ENCODE measurements around the gene DESI1.
"Not testable (repeated sequence)": the region's sequence is repeated elsewhere in the genome, so short reads cannot be mapped to it uniquely, and the experiment has no call there.

DESI1 gene

DNA sequence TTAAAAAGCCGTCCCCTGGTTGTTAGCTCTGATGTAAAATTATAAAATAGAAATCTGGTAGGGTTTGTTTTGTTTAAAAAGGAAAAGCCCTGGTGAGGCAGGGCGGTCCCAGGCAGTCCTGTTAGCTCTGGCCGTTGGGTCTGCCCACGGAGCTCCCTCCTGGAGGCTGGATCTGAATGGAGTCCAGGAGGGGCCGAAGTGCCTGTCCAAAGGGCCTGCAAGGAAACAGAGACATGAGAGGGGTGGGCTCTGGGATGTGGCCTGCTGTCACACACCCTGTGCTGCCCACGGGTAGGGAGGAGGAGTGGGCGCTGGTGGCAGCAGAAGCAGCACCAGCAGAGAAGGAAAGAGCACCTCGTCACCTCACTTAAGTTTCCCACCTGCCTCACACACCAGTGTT is 19.9 kb downstream of the DESI1 start:
- H3K27me3 ChIP-seq (ENCODE audit: insufficient read depth, low read length): no peaks in the 10 kb centered on the region
- WGBS: 93% methylated on average over 8 of the region's 8 CpGs
- no peaks in the 10 kb centered on the region for H3K9me3 ChIP-seq (ENCODE audit: insufficient read depth, low read depth, low read length)
- no peak overlapping the region for H3K4me3 ChIP-seq (ENCODE audit: low read length)
- no peaks in the 10 kb centered on the region for H3K4me1 ChIP-seq (ENCODE audit: insufficient read depth, low read length)
- H3K9ac ChIP-seq (ENCODE audit: low read depth, low read length): no peak overlapping the region
- no peak overlapping the region for H3K27ac ChIP-seq (ENCODE audit: low read depth, low read length)
- peaks cover 55% of the 10 kb centered on the region for H3K36me3 ChIP-seq (ENCODE audit: insufficient read depth, low read length)

- WGBS: 94% methylated on average over 7 of the region's 8 CpGs
- H3K4me1 ChIP-seq (ENCODE audit: insufficient read depth, low read length): no peaks in the 10 kb centered on the region
- H3K9me3 ChIP-seq (ENCODE audit: insufficient read depth, low read depth, low read length): no peaks in the 10 kb centered on the region
- H3K4me3 ChIP-seq (ENCODE audit: low read length): no peak overlapping the region
- H3K27me3 ChIP-seq (ENCODE audit: insufficient read depth, low read length): no peaks in the 10 kb centered on the region
- no peak overlapping the region for H3K9ac ChIP-seq (ENCODE audit: low read depth, low read length)
- H3K27ac ChIP-seq (ENCODE audit: low read depth, low read length): no peak overlapping the region
- H3K36me3 ChIP-seq (ENCODE audit: insufficient read depth, low read length): peaks cover 37% of the 10 kb centered on the region
Observed at GRCh38 chr22:41598891-41599635, 21.8 kb downstream of the DESI1 start.

DNA sequence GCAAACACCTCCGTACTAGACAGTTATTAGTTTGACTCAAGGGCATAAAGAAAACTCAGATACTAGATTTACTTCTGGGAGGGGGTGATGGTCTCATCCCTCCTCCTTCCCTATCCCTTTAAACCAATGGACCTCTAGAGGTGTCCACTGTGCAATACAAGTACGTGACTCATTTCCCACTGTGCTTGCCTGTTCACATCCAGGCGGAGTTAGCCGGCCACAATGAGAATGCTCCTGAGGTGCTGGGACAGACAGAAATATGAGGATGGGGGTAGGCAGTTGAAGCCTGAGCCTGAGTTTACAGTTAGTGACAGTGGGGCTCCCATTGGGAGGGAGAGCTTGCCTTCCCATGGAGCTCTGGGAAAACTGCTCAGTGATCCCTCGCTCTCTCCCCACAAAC is 22.8 kb downstream of the DESI1 start:
- no peaks in the 10 kb centered on the region for H3K4me1 ChIP-seq (ENCODE audit: insufficient read depth, low read length)
- 97% methylated on average over 5 of the region's 5 CpGs for WGBS
- no peaks in the 10 kb centered on the region for H3K9me3 ChIP-seq (ENCODE audit: insufficient read depth, low read depth, low read length)
- no peaks in the 10 kb centered on the region for H3K27me3 ChIP-seq (ENCODE audit: insufficient read depth, low read length)
- no peak overlapping the region for H3K4me3 ChIP-seq (ENCODE audit: low read length)
- peaks cover 28% of the 10 kb centered on the region for H3K36me3 ChIP-seq (ENCODE audit: insufficient read depth, low read length)
- no peak overlapping the region for H3K9ac ChIP-seq (ENCODE audit: low read depth, low read length)
- H3K27ac ChIP-seq (ENCODE audit: low read depth, low read length): no peak overlapping the region

DNA sequence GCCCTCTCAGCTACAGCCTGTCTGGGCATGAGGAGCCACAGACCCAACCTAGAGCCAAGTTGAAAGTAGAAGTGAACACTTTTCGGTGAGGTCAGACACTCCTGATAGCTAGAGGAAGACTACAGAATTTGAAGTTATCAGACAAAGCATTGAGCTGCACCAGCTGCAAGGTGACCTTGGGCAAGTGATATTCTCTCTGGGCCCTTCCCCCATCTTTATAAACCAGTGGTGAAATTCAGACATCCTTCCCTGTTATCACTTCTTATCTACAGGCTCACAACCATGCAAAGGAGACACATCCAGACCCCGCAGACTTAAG is 23.2 kb downstream of the DESI1 start:
- H3K9ac ChIP-seq (ENCODE audit: low read depth, low read length): no peak overlapping the region
- no peak overlapping the region for H3K4me3 ChIP-seq (ENCODE audit: low read length)
- WGBS: 94% methylated on average over 2 of the region's 2 CpGs

GRCh38 chr22:41596776-41597634 is 23.8 kb downstream of the DESI1 start:
- WGBS: 63% methylated on average over 13 of the region's 13 CpGs
- Histone ChIP-seq H3K9ac (ENCODE audit: low read depth, low read length) (no peak overlapping the region), H3K9me3 (ENCODE audit: insufficient read depth, low read depth, low read length) (0 out of 2 replicates have a peak, but pooled peaks cover 2% of the 10 kb centered on the region), H3K36me3 (ENCODE audit: insufficient read depth, low read length) (peaks cover 17% of the 10 kb centered on the region), H3K27me3 (ENCODE audit: insufficient read depth, low read length) (no peaks in the 10 kb centered on the region), H3K4me1 (ENCODE audit: insufficient read depth, low read length) (no peaks in the 10 kb centered on the region), H3K4me3 (ENCODE audit: low read length) (no peak overlapping the region), H3K27ac (ENCODE audit: low read depth, low read length) (no peak overlapping the region)

More for the DNA sequence above, 23.2 kb downstream of the DESI1 start:
- no peak overlapping the region for H3K27ac ChIP-seq (ENCODE audit: low read depth, low read length)
- 0 out of 2 replicates have a peak, but pooled peaks cover 2% of the 10 kb centered on the region for H3K9me3 ChIP-seq (ENCODE audit: insufficient read depth, low read depth, low read length)
- peaks cover 23% of the 10 kb centered on the region for H3K36me3 ChIP-seq (ENCODE audit: insufficient read depth, low read length)
- no peaks in the 10 kb centered on the region for H3K27me3 ChIP-seq (ENCODE audit: insufficient read depth, low read length)
- H3K4me1 ChIP-seq (ENCODE audit: insufficient read depth, low read length): no peaks in the 10 kb centered on the region

DNA sequence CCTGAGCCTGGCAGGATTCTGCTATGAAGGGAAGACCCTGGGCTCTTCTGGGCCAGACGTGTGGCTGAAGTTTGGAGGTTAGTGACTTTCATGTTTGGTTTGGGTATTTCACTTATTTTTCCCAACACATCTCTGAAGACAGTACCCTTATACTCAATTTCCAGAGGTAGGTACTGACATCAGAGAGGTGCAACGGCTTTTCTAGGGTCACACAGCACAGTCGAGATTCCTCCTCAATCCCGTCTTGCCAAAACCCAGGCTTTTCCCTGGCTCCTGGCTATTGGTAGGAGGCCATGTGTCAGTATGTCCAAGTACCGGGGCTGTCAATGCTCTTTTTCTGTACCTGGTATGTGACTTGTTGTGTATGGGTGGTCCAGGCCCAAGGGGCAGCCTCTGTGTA is 25.1 kb downstream of the DESI1 start:
- WGBS: 93% methylated on average over 4 of the region's 5 CpGs
- no peaks in the 10 kb centered on the region for H3K4me1 ChIP-seq (ENCODE audit: insufficient read depth, low read length)
- no peak overlapping the region for H3K9ac ChIP-seq (ENCODE audit: low read depth, low read length)
- 0 out of 2 replicates have a peak, but pooled peaks cover 2% of the 10 kb centered on the region for H3K9me3 ChIP-seq (ENCODE audit: insufficient read depth, low read depth, low read length)
- H3K27me3 ChIP-seq (ENCODE audit: insufficient read depth, low read length): no peaks in the 10 kb centered on the region
- no peak overlapping the region for H3K27ac ChIP-seq (ENCODE audit: low read depth, low read length)
- H3K36me3 ChIP-seq (ENCODE audit: insufficient read depth, low read length): peaks cover 7% of the 10 kb centered on the region; the same call in 1 of the 2 replicates
- no peak overlapping the region for H3K4me3 ChIP-seq (ENCODE audit: low read length)

DNA sequence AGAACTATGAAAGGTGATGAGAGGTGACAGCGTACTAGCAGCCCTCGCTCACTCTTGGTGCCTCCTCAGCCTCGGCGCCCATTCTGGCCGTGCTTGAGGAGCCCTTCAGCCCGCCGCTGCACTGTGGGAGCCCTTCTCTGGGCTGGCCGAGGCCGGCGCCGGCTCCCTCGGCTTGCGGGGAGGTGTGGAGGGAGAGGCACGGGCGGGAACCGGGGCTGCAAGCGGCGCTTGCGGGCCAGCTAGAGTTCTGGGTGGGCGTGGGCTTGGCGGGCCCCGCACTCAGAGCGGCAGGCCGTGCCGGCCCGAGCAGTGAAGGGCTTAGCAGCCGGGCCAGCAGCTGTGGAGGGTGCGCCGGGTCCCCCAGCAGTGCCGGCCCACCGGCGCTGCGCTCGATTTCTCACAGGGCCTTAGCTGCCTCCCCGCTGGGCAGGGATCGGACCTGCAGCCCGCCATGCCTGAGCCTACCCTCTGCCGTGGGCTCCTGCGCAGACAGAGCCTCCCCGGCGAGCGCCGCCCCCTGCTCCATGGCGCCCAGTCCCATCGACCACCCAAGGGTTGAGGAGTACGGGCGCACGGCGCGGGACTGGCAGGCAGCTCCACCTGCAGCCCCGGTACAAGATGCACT is 27.4 kb downstream of the DESI1 start:
- not testable (repeated sequence) for H3K4me1 ChIP-seq (ENCODE audit: insufficient read depth, low read length); H3K36me3 ChIP-seq (ENCODE audit: insufficient read depth, low read length); H3K9ac ChIP-seq (ENCODE audit: low read depth, low read length); H3K27ac ChIP-seq (ENCODE audit: low read depth, low read length); H3K4me3 ChIP-seq (ENCODE audit: low read length); H3K27me3 ChIP-seq (ENCODE audit: insufficient read depth, low read length); H3K9me3 ChIP-seq (ENCODE audit: insufficient read depth, low read depth, low read length)
- WGBS: 96% methylated on average over 51 of the region's 51 CpGs

GRCh38 chr22:41589391-41590241 is 31.2 kb downstream of the DESI1 start, which contains the start of gene PMM1:
Gene PMM1, minus strand, starts transcription at chr22:41589840. Its CDS starts 35 bp downstream, at chr22:41589805.
- Histone ChIP-seq H3K9ac (ENCODE audit: low read depth, low read length) (peak within 1 kb of the TSS; percentile 76), H3K9me3 (ENCODE audit: insufficient read depth, low read depth, low read length) (0 out of 2 replicates have a peak, but pooled peaks cover 2% of the 10 kb centered on the region), H3K27ac (ENCODE audit: low read depth, low read length) (peak within 1 kb of the TSS; percentile 70; the same call in 1 of the 2 replicates), H3K4me1 (ENCODE audit: insufficient read depth, low read length) (no peaks in the 10 kb centered on the region), H3K4me3 (ENCODE audit: low read length) (peak within 1 kb of the TSS; percentile 97), H3K27me3 (ENCODE audit: insufficient read depth, low read length) (no peaks in the 10 kb centered on the region), H3K36me3 (ENCODE audit: insufficient read depth, low read length) (no peaks in the 10 kb centered on the region)
- WGBS: under 1% methylated on average over 61 of the region's 61 CpGs

DNA sequence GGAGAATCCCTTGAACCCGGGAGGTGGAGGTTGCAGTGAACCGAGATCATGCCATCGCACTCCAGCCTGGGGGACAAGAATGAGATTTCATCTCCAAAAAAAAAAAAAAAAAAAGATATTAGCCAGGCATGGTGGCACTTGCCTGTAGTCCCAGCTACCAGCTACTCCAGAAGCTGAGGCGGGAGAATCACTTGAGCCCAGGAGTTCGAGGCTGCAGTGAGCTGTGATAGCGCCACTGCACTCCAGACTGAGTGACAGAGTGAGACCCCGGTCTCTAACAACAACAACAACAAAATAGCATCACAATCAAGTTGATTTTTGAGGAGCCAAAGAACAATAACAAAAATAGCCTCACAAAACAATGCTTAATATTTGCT is 33.5 kb downstream of the DESI1 start:
- Histone ChIP-seq H3K27me3 (ENCODE audit: insufficient read depth, low read length) (no peaks in the 10 kb centered on the region), H3K4me3 (ENCODE audit: low read length) (no peak overlapping the region), H3K4me1 (ENCODE audit: insufficient read depth, low read length) (no peaks in the 10 kb centered on the region), H3K36me3 (ENCODE audit: insufficient read depth, low read length) (no peaks in the 10 kb centered on the region), H3K27ac (ENCODE audit: low read depth, low read length) (no peak overlapping the region), H3K9me3 (ENCODE audit: insufficient read depth, low read depth, low read length) (no peaks in the 10 kb centered on the region), H3K9ac (ENCODE audit: low read depth, low read length) (no peak overlapping the region)
- WGBS: 91% methylated on average over 7 of the region's 7 CpGs

DNA sequence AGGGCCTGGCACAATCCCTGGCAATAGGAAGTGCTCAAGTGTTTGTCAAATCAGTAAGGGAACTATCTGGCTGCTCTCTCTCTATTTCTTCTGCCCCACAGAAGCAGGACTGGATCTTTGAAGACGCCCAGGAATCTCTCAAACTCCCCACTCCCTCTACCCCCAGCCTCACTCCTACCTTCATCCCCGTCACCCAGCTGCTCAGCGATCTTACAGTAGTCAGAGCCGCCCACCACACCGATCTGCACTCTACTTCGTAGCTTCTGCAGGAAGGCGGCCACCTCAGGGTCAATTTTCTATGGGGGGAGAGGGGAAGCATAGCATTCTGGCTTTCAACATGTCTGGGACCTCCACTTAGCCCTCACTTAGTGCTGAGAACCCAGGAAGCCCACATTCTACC is 34.9 kb downstream of the DESI1 start:
- no peaks in the 10 kb centered on the region for H3K4me1 ChIP-seq (ENCODE audit: insufficient read depth, low read length)
- no peak overlapping the region for H3K9ac ChIP-seq (ENCODE audit: low read depth, low read length)
- WGBS: 96% methylated on average over 7 of the region's 7 CpGs
- H3K36me3 ChIP-seq (ENCODE audit: insufficient read depth, low read length): no peaks in the 10 kb centered on the region
- H3K9me3 ChIP-seq (ENCODE audit: insufficient read depth, low read depth, low read length): no peaks in the 10 kb centered on the region
- H3K27ac ChIP-seq (ENCODE audit: low read depth, low read length): no peak overlapping the region
- H3K27me3 ChIP-seq (ENCODE audit: insufficient read depth, low read length): no peaks in the 10 kb centered on the region
- H3K4me3 ChIP-seq (ENCODE audit: low read length): no peak overlapping the region

Data from HUES64 (cell line).